Sigmoid colon (tissue), 7 donors: Measurements from ENCODE around the gene MICALL2. TPM values are rescaled to one million over a fixed set of nuclear protein-coding genes. Genes with fewer than 3 reads are reported as not detected.
A peak's percentile ranks its signal among the peaks of the same experiment; 100 is the strongest.
"Not testable (repeated sequence)": the region's sequence is repeated elsewhere in the genome, so short reads cannot be mapped to it uniquely, and the experiment has no call there.

Experiments
- DNase-seq: peaks from one replicate; pipeline ENCODE4 v3.0.0-alpha.2; 2019
- H3K27ac ChIP-seq, 4 donors: fragments of 200-600 bp; sonication (generic); one replicate each; pipeline ENCODE4 v1.5.1; 2016 to 2019; ENCODE audit warnings: mild to moderate bottlenecking in 1 of 4
- H3K27me3 ChIP-seq, 3 donors: fragments of 200-600 bp; sonication (generic); one replicate each; pipeline ENCODE4 v1.5.1; 2019; ENCODE audit warnings: mild to moderate bottlenecking in 1 of 3
- H3K36me3 ChIP-seq, 4 donors: fragments of 200-600 bp; sonication (generic); one replicate each; pipeline ENCODE4 v1.5.1; 2016 to 2019
- H3K4me1 ChIP-seq, 4 donors: fragments of 200-600 bp; sonication (generic); one replicate each; pipeline ENCODE4 v1.5.1; 2017 to 2019
- H3K4me3 ChIP-seq, 4 donors: fragments of 200-600 bp; sonication (generic); one replicate each; pipeline ENCODE4 v1.5.1; 2017 to 2019; ENCODE audit warnings: mild to moderate bottlenecking in 2 of 4, moderate library complexity in 1 of 4
- H3K9me3 ChIP-seq, 4 donors: fragments of 200-600 bp in 3 of 4; sonication (generic) in 3 of 4; one replicate each; pipeline versions ENCODE4 v1.5.1 to v1.6.1; 2013 to 2019
- CTCF ChIP-seq, 4 experiments: fragments of 450-650 bp in 3 of 4; fragments of 200-600 bp in 1 of 4; IDR thresholded peaks; one replicate each; pipeline ENCODE4 v1.5.1; 2016 to 2019; ENCODE audit warnings: antibody characterized with exemption in 4 of 4, mild to moderate bottlenecking in 3 of 4, moderate library complexity in 2 of 4
- EP300 ChIP-seq, 4 donors: sonication (generic); formaldehyde crosslinking; IDR thresholded peaks; one replicate each; pipeline ENCODE4 v1.6.1; 2017; ENCODE audit warnings: antibody characterized with exemption in 4 of 4
- POLR2A ChIP-seq, 2 donors: fragments of 450-650 bp; IDR thresholded peaks; one replicate each; pipeline ENCODE4 v1.6.1; 2016; ENCODE audit warnings: antibody characterized with exemption in 2 of 2, mild to moderate bottlenecking in 2 of 2, moderate library complexity in 2 of 2
- POLR2AphosphoS5 ChIP-seq, 4 donors: sonication (generic); formaldehyde crosslinking; IDR thresholded peaks; one replicate each; pipeline ENCODE4 v1.6.1; 2017; ENCODE audit warnings: antibody characterized with exemption in 4 of 4
- WGBS, 2 donors: extraction: QIAGEN DNeasy Blood & Tissue Kit; methylation state at CpG; one replicate each; pipeline ENCODE4 v1.1.7; 2013; 5-methylcytosine and 5-hydroxymethylcytosine counted together
- intact Hi-C: fragments of 100-400 bp; cut with DNase I; formaldehyde crosslinking; loops from one replicate; pipeline ENCODE4 v1.15.1; 2023
- polyA plus RNA-seq, 3 donors: library from polyadenylated mRNA; stranded (reverse); fragments of 200-250 nt; gene quantifications; one replicate each; pipeline ENCODE4 v1.2.3, GENCODE V29; 2013
- total RNA-seq, 4 donors: library from RNA; depleted of rRNA; stranded (reverse); fragments of >200 nt; gene quantifications; one replicate each; pipeline ENCODE4 v1.1.0, GENCODE V29; 2016
- donor health status: healthy with polysubstance abuse.
- donor health status: Bipolar disorder and iron deficiency.
- donor health status: healthy.

Gene MICALL2
- total and polyA plus RNA-seq, 7 donors: 8.4 to 86.2 (median 30.7) TPM

- peak overlapping the region in 2 of 4 donors; percentile 30 to 35 for H3K27ac ChIP-seq
- H3K36me3 ChIP-seq: peaks cover 0 to 12% (median 5%) of the 10 kb centered on the region in 4 donors
- no peaks in the 10 kb centered on the region for H3K9me3 ChIP-seq
- intact Hi-C loops: no loop called here
- H3K4me3 ChIP-seq: no peak overlapping the region
- peaks cover 0 to 32% (median 26%) of the 10 kb centered on the region in 4 donors for H3K4me1 ChIP-seq
- H3K27me3 ChIP-seq: no peaks in the 10 kb centered on the region
- DNase-seq: no peak
- 93% methylated on average over 21 of the region's 21 CpGs for WGBS, 2 donors
- TF ChIP-seq POLR2A (IDR thresholded peaks at IDR 0.05) (no peak), CTCF (IDR thresholded peaks at IDR 0.05) (no peak), POLR2AphosphoS5 (IDR thresholded peaks at IDR 0.05) (no peak), EP300 (IDR thresholded peaks at IDR 0.05) (no peak)
Observed at GRCh38 chr7:1445341-1445740, 13.9 kb downstream of the MICALL2 start.

- Histone ChIP-seq H3K4me3 (no peak overlapping the region), H3K27me3 (no peaks in the 10 kb centered on the region), H3K36me3 (peaks cover 0 to 16% (median 8%) of the 10 kb centered on the region in 4 donors), H3K4me1 (peaks cover 0 to 32% (median 26%) of the 10 kb centered on the region in 4 donors), H3K9me3 (no peaks in the 10 kb centered on the region), H3K27ac (no peak overlapping the region)
- no peak for DNase-seq
- intact Hi-C loops: no loop called here
- WGBS, 2 donors: 87 to 88% methylated on average over 24 of the region's 24 CpGs
- TF ChIP-seq POLR2AphosphoS5 (IDR thresholded peaks at IDR 0.05) (no peak), EP300 (IDR thresholded peaks at IDR 0.05) (no peak), POLR2A (IDR thresholded peaks at IDR 0.05) (no peak), CTCF (IDR thresholded peaks at IDR 0.05) (no peak)
Observed at GRCh38 chr7:1444925-1445322, 14.3 kb downstream of the MICALL2 start.

GRCh38 chr7:1444214-1444924, 14.9 kb downstream of the MICALL2 start:
- 95% methylated on average over 45 of the region's 45 CpGs for WGBS, 2 donors
- Histone ChIP-seq H3K4me1 (peaks cover 0 to 32% (median 26%) of the 10 kb centered on the region in 4 donors), H3K27ac (no peak overlapping the region), H3K4me3 (no peak overlapping the region), H3K9me3 (no peaks in the 10 kb centered on the region), H3K36me3 (peaks cover 0 to 18% (median 8%) of the 10 kb centered on the region in 4 donors), H3K27me3 (no peaks in the 10 kb centered on the region)
- DNase-seq: no peak
- intact Hi-C loops: no loop called here
- no peak for TF ChIP-seq POLR2AphosphoS5 (IDR thresholded peaks at IDR 0.05)
- TF ChIP-seq CTCF (IDR thresholded peaks at IDR 0.05): no peak
- TF ChIP-seq POLR2A (IDR thresholded peaks at IDR 0.05): no peak
- no peak for TF ChIP-seq EP300 (IDR thresholded peaks at IDR 0.05)

- Histone ChIP-seq H3K36me3 (peaks cover 0 to 21% (median 9%) of the 10 kb centered on the region in 4 donors), H3K4me1 (peaks cover 0 to 28% (median 25%) of the 10 kb centered on the region in 4 donors)
- intact Hi-C loops, DNase-seq, H3K27ac ChIP-seq, H3K9me3 ChIP-seq, H3K27me3 ChIP-seq, H3K4me3 ChIP-seq: not testable (repeated sequence)
- WGBS, 2 donors: 97 to 98% methylated on average over 28 of the region's 42 CpGs
Observed at GRCh38 chr7:1443587-1444200, 15.6 kb downstream of the MICALL2 start.

- DNase-seq: no peak
- no peaks in the 10 kb centered on the region for H3K27me3 ChIP-seq
- H3K9me3 ChIP-seq: no peaks in the 10 kb centered on the region
- H3K36me3 ChIP-seq: peaks cover 0 to 31% (median 9%) of the 10 kb centered on the region in 4 donors
- 86 to 91% methylated on average over 20 of the region's 20 CpGs for WGBS, 2 donors
- peaks cover 0 to 16% (median 14%) of the 10 kb centered on the region in 4 donors for H3K4me1 ChIP-seq
- intact Hi-C loops: no loop called here
- no peak overlapping the region for H3K4me3 ChIP-seq
- no peak overlapping the region for H3K27ac ChIP-seq
- no peak for TF ChIP-seq POLR2AphosphoS5 (IDR thresholded peaks at IDR 0.05)
- no peak for TF ChIP-seq EP300 (IDR thresholded peaks at IDR 0.05)
- TF ChIP-seq POLR2A (IDR thresholded peaks at IDR 0.05): no peak
Observed at GRCh38 chr7:1442355-1443124, 16.7 kb downstream of the MICALL2 start.
